PC-3 (cell line): ENCODE results near the gene SPAG4. TPM values are rescaled to one million over a fixed set of nuclear protein-coding genes. Genes with fewer than 3 reads are reported as not detected.

ENCODE experiments used
- ATAC-seq: fragments of 200-7000 bp; cut with Tn5 transposase; 2 replicates; pipeline ENCODE4 v1.9.1; 2020; ENCODE audit warnings: mild to moderate bottlenecking, moderate library complexity
- BruUV-seq: library from RNA; stranded (reverse); fragments of 400-500 nt; replicated peaks from 2 replicates; lab custom pipeline; 2021; lab: Mats Ljungman, UMichigan
- CTCF ChIA-PET: fragments of 300-600 bp; sonication (Branson Sonifier 250); formaldehyde crosslinking; loops from one replicate; lab custom pipeline; 2022; ENCODE audit warnings: antibody characterized with exemption; lab: Charles Lee
- POLR2A ChIA-PET: fragments of 300-600 bp; sonication (Branson Sonifier 250); formaldehyde crosslinking; loops from one replicate; lab custom pipeline; 2022; ENCODE audit warnings: antibody characterized with exemption; ENCODE audit not compliant: unreplicated experiment; lab: Charles Lee
- DNase-seq: peaks from one replicate; pipeline ENCODE4 v3.0.0-alpha.2; 2015
- H2AFZ ChIP-seq: fragments of 300-600 bp; sonication (generic); 2 replicates; pipeline ENCODE4 v1.6.0; 2016; ENCODE audit warnings: antibody characterized with exemption, low read length
- H3F3A ChIP-seq: fragments of 300-600 bp; sonication (generic); one replicate; pipeline ENCODE4 v1.6.0; 2017; ENCODE audit warnings: antibody characterized with exemption, low read length, control low read depth, mild to moderate bottlenecking; ENCODE audit not compliant: unreplicated experiment
- H3K27ac ChIP-seq: fragments of 300-600 bp; sonication (generic); 2 replicates; pipeline ENCODE4 v1.5.1; 2016; ENCODE audit warnings: mild to moderate bottlenecking, low read length
- H3K27me3 ChIP-seq: fragments of 300-600 bp; sonication (generic); 2 replicates; pipeline ENCODE4 v1.6.1; 2016; ENCODE audit warnings: low read length, mixed read lengths
- H3K36me3 ChIP-seq: fragments of 300-600 bp; sonication (generic); 2 replicates; pipeline ENCODE4 v1.6.1; 2016; ENCODE audit warnings: low read depth, mixed run types, low read length, mixed read lengths
- H3K4me1 ChIP-seq: fragments of 300-600 bp; sonication (generic); 2 replicates; pipeline ENCODE4 v1.5.1; 2016; ENCODE audit warnings: low read length; ENCODE audit not compliant: insufficient read depth
- H3K4me2 ChIP-seq: fragments of 300-600 bp; sonication (generic); 2 replicates; pipeline ENCODE4 v1.6.0; 2016; ENCODE audit warnings: low read length
- H3K4me3 ChIP-seq: fragments of 300-600 bp; sonication (generic); 2 replicates; pipeline ENCODE4 v1.5.1; 2016; ENCODE audit warnings: mild to moderate bottlenecking, low read length, mixed read lengths
- H3K79me2 ChIP-seq: fragments of 300-600 bp; sonication (generic); 2 replicates; pipeline ENCODE4 v1.6.1; 2017; ENCODE audit warnings: low read length, mixed read lengths
- H3K9ac ChIP-seq: fragments of 300-600 bp; sonication (generic); 2 replicates; pipeline ENCODE4 v1.6.0; 2016; ENCODE audit warnings: mild to moderate bottlenecking, low read length
- H3K9me2 ChIP-seq: fragments of 300-600 bp; sonication (generic); replicated peaks from 2 replicates; pipeline ENCODE4 v1.6.1; 2016; ENCODE audit warnings: mixed run types, low read length, mixed read lengths
- H3K9me3 ChIP-seq: fragments of 300-600 bp; sonication (generic); 2 replicates; pipeline ENCODE4 v1.6.1; 2016; ENCODE audit warnings: low read length, mixed read lengths
- H4K20me1 ChIP-seq: fragments of 300-600 bp; sonication (generic); 2 replicates; pipeline ENCODE4 v1.6.1; 2016; ENCODE audit warnings: low read length, mixed read lengths
- CTCF ChIP-seq: fragments of 300-600 bp; sonication (generic); conservative IDR thresholded peaks from 2 replicates; pipeline ENCODE4 v1.5.1; 2017; ENCODE audit warnings: antibody characterized with exemption, low read depth, mild to moderate bottlenecking, low read length
- EZH2 ChIP-seq: fragments of 300-600 bp; sonication (generic); IDR thresholded peaks from one replicate; pipeline ENCODE4 v1.6.1; 2017; ENCODE audit warnings: antibody characterized with exemption, mild to moderate bottlenecking, low read length; ENCODE audit not compliant: unreplicated experiment
- EZH2phosphoT487 ChIP-seq: fragments of 300-600 bp; sonication (generic); IDR thresholded peaks from 2 replicates; pipeline ENCODE4 v1.6.1; 2018; ENCODE audit warnings: mild to moderate bottlenecking, antibody characterized with exemption, low read length, borderline replicate concordance
- intact Hi-C: fragments of 100-400 bp; cut with micrococcal nuclease; formaldehyde crosslinking; loops from 2 replicates; pipeline ENCODE4 v1.9.0; 2023
- total RNA-seq: library from RNA; depleted of rRNA; stranded (reverse); fragments of >200 nt; gene quantifications from 2 replicates; pipeline ENCODE4 v1.2.3, GENCODE V29; 2014

The SPAG4 gene
- total RNA-seq, 1 experiment from 2014 or later: 9.7 TPM

GRCh38 chr20:35617397-35618262, 2.0 kb downstream of the SPAG4 start:
- CTCF ChIA-PET: interaction anchor here (0.6 to 1.9 kb wide), 3 partner anchors 17 to 101 kb away, joined by 4 to 5 read pairs (median 5); no protein-coding TSS in a partner anchor
- intact Hi-C loops: loop anchor here (2.0 to 5.0 kb wide), 3 partner anchors 49 to 155 kb away; no protein-coding TSS in a partner anchor
- Histone ChIP-seq H3F3A (no peaks in the 10 kb centered on the region), H4K20me1 (no peaks in the 10 kb centered on the region), H3K9me3 (no peaks in the 10 kb centered on the region), H3K4me2 (peak overlapping the region; percentile 99), H3K4me1 (peaks cover 32% of the 10 kb centered on the region; the same call in 1 of the 2 replicates), H3K27me3 (no peaks in the 10 kb centered on the region), H3K36me3 (0 out of 2 replicates have a peak, but pooled peaks cover 6% of the 10 kb centered on the region), H3K4me3 (peak overlapping the region; percentile 77), H3K79me2 (peaks cover 15% of the 10 kb centered on the region), H3K9ac (peak overlapping the region; percentile 73), H2AFZ (peak overlapping the region; percentile 75), H3K27ac (peak overlapping the region; percentile 83), H3K9me2 (no peaks in the 10 kb centered on the region)
- no TSS peak for BruUV-seq
- TF ChIP-seq EZH2 (no peak), EZH2phosphoT487 (no peak), CTCF (peak; percentile 62)
- DNase-seq: peak; percentile 83
- POLR2A ChIA-PET: interaction anchor here (0.6 kb wide), 1 partner anchor 111 kb away, joined by 4 read pairs; no protein-coding TSS in a partner anchor
- peak; percentile 19 for ATAC-seq

DNA sequence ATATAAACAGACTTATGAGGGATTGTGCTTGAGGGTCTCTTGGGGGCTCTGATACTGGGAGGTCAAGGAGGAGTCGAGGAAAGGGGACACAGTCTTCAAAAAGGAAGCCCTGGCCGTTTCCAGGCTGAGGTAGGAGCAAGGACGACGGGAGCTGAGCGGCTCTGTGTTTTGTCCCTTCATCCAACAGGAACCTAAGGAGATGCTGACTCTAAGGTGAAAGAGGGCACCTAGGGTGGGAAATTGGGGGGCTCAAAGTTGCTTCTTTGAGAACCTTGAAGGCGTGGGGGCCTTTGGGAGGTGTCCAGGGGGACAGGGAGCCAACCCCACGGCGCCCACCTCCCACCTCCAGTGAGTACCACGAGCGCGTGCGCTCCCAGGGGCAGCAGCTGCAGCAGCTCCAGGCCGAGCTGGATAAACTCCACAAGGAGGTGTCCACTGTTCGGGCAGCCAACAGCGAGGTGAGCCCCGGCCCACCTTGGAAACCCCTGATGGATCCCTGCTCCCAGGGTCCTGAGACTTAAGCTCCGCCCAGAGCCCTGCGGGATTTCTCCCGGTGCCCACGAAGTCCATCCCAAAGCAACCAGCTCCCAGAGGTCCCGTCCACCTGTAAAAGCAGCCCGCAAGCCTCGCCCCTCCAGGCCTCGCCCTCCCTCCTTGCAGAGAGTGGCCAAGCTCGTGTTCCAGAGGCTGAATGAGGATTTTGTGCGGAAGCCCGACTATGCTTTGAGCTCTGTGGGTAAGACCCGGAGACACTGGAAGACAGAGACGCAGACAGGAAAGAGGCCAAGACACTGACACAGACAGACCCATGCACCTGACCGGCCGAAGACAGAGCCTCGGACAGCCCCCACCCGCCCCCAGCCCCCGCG, 2.9 kb downstream of the SPAG4 start:
- Histone ChIP-seq H4K20me1 (no peaks in the 10 kb centered on the region), H3K79me2 (peaks cover 15% of the 10 kb centered on the region), H3F3A (no peaks in the 10 kb centered on the region), H3K9ac (peak overlapping the region; percentile 73), H3K4me1 (peaks cover 32% of the 10 kb centered on the region; the same call in 1 of the 2 replicates), H3K27ac (0 out of 2 replicates have a peak overlapping the region, but pooled peaks have one; percentile 83), H3K36me3 (0 out of 2 replicates have a peak, but pooled peaks cover 6% of the 10 kb centered on the region), H3K4me3 (peak overlapping the region; percentile 77), H2AFZ (peak overlapping the region; percentile 75), H3K9me3 (no peaks in the 10 kb centered on the region), H3K27me3 (no peaks in the 10 kb centered on the region), H3K4me2 (peak overlapping the region; percentile 99), H3K9me2 (no peaks in the 10 kb centered on the region)
- BruUV-seq: TSS peak; percentile 24
- TF ChIP-seq EZH2: no peak
- no peak for TF ChIP-seq EZH2phosphoT487
- no peak for TF ChIP-seq CTCF
- CTCF ChIA-PET: interaction anchor here (0.6 to 1.9 kb wide), 5 partner anchors 19 to 57 kb away, joined by 3 to 9 read pairs (median 5); no protein-coding TSS in a partner anchor
- peak; percentile 2 for ATAC-seq
- POLR2A ChIA-PET: interaction anchor here (0.5 to 1.0 kb wide), 6 partner anchors 14 to 218 kb away, joined by 3 to 9 read pairs (median 4); no protein-coding TSS in a partner anchor
- intact Hi-C loops: loop anchor here (1.0 to 5.0 kb wide), 4 partner anchors 45 to 156 kb away; partner anchors contain the start of genes NFS1 and ROMO1
- peak; percentile 46 for DNase-seq
